ENCODE data around the gene ATF6B. TPM values are rescaled to one million over a fixed set of nuclear protein-coding genes. Genes with fewer than 3 reads are reported as not detected.
"Not testable (repeated sequence)": the region's sequence is repeated elsewhere in the genome, so short reads cannot be mapped to it uniquely, and the experiment has no call there.

ATF6B gene
- total and polyA plus RNA-seq, 3 experiments from 2014 or later, result 20.7 to 74.4 (median 72.5) TPM

DNA sequence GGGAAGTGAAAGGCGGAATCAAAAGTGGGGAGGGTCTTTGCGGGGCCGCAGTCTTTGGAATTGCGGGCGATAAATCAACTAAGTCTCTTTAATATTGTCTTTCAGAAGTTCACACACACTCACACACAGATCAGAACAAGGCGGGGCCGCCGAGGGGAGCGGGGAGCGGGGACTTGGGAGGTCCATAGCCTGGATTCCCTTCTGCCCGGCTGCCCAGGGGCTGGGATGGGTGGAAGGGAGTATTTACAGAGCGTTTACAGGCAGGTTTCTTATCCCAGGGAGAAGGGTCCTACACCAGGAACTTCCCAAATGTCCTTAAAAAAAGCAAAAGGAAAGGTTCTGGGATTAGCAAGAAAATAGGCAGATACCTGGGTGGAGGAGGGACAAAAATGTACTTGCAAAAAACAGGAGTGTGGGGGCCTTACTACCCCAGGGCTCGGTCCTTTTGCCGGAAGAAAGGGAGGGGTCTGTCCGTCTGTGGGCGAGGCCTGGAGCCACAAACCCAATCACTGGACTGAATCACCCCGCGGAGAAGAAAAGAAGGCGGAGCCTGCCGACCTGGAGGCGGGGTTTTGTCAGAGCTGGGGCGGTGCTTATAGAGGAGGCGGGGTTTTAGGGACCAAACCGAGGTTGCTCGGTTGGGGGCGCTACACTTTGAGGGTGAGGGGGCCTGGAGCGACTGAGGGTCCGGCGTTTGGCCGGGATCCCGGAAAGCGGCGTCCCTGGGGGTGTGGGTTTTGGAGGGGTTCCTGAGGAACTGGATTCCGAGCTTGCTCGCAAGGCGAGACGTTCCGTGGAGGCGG lies 20.4 kb upstream of the ATF6B start:
- Histone ChIP-seq H3K4me3 (ENCODE audit: low read length) (no peak overlapping the region), H3K9me3 (ENCODE audit: low read length) (no peaks in the 10 kb centered on the region), H3K4me1 (ENCODE audit: insufficient read depth, low read length) (peaks cover 14% of the 10 kb centered on the region), H3K27me3 (ENCODE audit: insufficient read depth, low read length, poor library complexity, severe bottlenecking) (no peaks in the 10 kb centered on the region), H3K36me3 (ENCODE audit: insufficient read depth, low read length) (no peaks in the 10 kb centered on the region), H3K27ac (ENCODE audit: low read depth, low read length) (no peak overlapping the region)
- ChIA-PET POLR2A (no interaction called here), CTCF (interaction anchor here (1.0 to 2.0 kb wide), 4 partner anchors 10 to 97 kb away, joined by 3 to 9 read pairs (median 4); no protein-coding TSS in a partner anchor)
- peaks cover 29 to 47% of the 10 kb centered on the region in 2 donors for H3K27me3 Mint-ChIP-seq
- H3K36me3 Mint-ChIP-seq, result peaks cover 0 to 8% (median 0%) of the 10 kb centered on the region in 3 donors
- peaks cover 33 to 52% (median 48%) of the 10 kb centered on the region in 3 donors for H3K4me1 Mint-ChIP-seq
- peak overlapping the region; percentile 28 to 90 (median 68) for H3K27ac Mint-ChIP-seq
- H3K9me3 Mint-ChIP-seq, result peaks cover 0 to 8% (median 0%) of the 10 kb centered on the region in 5 donors
- peak; percentile 37 to 80 (median 58) for DNase-seq
- peak overlapping the region; percentile 80 to 89 (median 84) for H3K4me3 Mint-ChIP-seq

DNA sequence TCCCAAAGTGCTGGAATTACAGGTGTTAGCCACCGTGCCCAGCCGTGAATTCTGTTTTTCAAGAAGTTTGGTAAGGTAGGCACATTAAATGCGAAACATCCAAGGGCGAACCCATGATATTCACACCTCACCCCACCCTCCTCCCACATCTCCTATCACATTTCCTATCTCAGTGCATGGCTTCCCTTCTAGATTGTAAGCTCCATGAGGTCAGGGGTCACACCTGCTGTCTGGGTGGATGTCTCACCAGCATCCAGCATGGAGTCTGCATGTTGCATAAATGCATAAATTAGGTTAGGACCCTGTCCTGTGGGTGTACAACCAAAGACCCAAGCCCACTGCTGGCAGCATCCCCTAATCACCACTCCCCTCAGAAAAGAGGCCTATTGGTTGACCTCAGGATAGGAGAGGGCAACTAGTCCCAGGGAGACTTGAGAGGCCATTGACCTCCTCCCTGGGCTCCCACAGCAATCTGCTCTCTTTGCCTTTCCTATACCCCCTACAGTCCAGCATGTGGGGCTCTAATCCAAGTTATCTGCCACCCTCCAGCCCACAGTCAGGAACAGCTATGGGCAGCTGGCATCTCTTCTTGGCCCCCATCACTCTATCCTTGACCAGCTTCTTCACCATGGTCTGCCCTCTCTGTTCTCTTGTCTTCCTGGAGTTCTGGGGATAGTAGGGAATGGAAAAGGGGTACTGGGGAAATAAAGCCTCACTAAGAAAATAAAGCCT lies 19.5 kb upstream of the ATF6B start:
- ChIA-PET POLR2A (no interaction called here), CTCF (interaction anchor here (0.6 to 2.0 kb wide), 5 partner anchors 9 to 600 kb away, joined by 3 to 9 read pairs (median 3); no protein-coding TSS in a partner anchor)
- peaks cover 29 to 47% of the 10 kb centered on the region in 2 donors for H3K27me3 Mint-ChIP-seq

DNA sequence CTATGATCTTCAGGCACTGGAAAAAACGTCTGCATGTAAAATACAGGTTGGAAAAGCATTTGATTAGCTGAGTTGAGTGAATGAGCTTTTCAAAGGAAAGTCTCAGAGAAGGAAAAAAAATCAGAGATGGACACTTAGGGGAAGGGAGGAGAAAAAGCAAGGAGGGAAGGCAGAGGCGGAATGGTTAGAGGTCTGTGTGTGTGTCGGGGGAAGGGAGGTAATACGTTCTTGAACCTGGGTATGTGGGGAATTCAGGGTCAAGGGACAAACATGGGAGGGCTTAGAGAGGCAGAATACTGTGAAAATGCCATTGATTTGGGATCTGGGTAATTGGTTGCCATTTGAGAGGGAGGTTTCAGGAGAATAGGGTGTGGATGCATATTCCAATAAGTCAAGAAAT lies 18.6 kb upstream of the ATF6B start:
- Histone ChIP-seq H3K27ac (ENCODE audit: low read depth, low read length) (no peak overlapping the region), H3K27me3 (ENCODE audit: insufficient read depth, low read length, poor library complexity, severe bottlenecking) (no peaks in the 10 kb centered on the region), H3K4me3 (ENCODE audit: low read length) (no peak overlapping the region), H3K36me3 (ENCODE audit: insufficient read depth, low read length) (no peaks in the 10 kb centered on the region), H3K9me3 (ENCODE audit: low read length) (no peaks in the 10 kb centered on the region), H3K4me1 (ENCODE audit: insufficient read depth, low read length) (no peaks in the 10 kb centered on the region)
- DNase-seq, result no peak
- peaks cover 29 to 51% of the 10 kb centered on the region in 2 donors for H3K27me3 Mint-ChIP-seq
- H3K36me3 Mint-ChIP-seq, result peaks cover 0 to 8% (median 0%) of the 10 kb centered on the region in 3 donors
- ChIA-PET POLR2A (no interaction called here), CTCF (no interaction called here)
- H3K4me1 Mint-ChIP-seq, result peaks cover 23 to 38% (median 35%) of the 10 kb centered on the region in 3 donors
- no peak overlapping the region for H3K4me3 Mint-ChIP-seq
- no peak overlapping the region for H3K27ac Mint-ChIP-seq
- peaks cover 0 to 8% (median 0%) of the 10 kb centered on the region in 5 donors for H3K9me3 Mint-ChIP-seq

More for the DNA sequence above, 19.5 kb upstream of the ATF6B start:
- no peaks in the 10 kb centered on the region for H3K9me3 ChIP-seq (ENCODE audit: low read length)
- peaks cover 26 to 43% (median 40%) of the 10 kb centered on the region in 3 donors for H3K4me1 Mint-ChIP-seq
- no peaks in the 10 kb centered on the region for H3K36me3 ChIP-seq (ENCODE audit: insufficient read depth, low read length)
- DNase-seq, result no peak
- H3K27ac Mint-ChIP-seq, result peak overlapping the region in 3 of 8 donors; percentile 5 to 90 (median 51)
- no peaks in the 10 kb centered on the region for H3K27me3 ChIP-seq (ENCODE audit: insufficient read depth, low read length, poor library complexity, severe bottlenecking)
- peaks cover 0 to 8% (median 0%) of the 10 kb centered on the region in 5 donors for H3K9me3 Mint-ChIP-seq
- H3K4me1 ChIP-seq (ENCODE audit: insufficient read depth, low read length), result peaks cover 6% of the 10 kb centered on the region
- peak overlapping the region in 3 of 7 donors; percentile 86 to 89 (median 86) for H3K4me3 Mint-ChIP-seq
- H3K36me3 Mint-ChIP-seq, result peaks cover 0 to 8% (median 0%) of the 10 kb centered on the region in 3 donors
- no peak overlapping the region for H3K27ac ChIP-seq (ENCODE audit: low read depth, low read length)
- H3K4me3 ChIP-seq (ENCODE audit: low read length), result no peak overlapping the region

DNA sequence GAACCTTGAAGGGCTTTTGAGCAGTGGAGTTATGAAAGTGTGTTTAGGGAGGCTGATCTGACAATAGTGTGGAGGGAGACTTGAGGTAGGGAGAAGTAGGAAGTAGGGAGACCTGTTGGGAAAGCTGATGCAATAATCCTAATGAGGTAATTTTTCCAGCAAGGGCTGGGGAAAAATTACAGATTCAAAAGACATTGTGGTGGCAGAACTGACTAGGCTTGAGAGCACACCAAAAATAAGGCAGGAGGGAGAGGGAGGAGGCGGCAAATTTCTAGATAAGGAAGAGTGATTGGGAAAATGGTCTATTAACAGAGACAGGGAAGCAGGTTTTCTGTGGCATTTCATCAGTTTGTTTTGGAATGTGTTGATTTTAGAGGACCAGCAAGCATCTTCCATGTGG lies 18.2 kb upstream of the ATF6B start:
- ChIA-PET CTCF (no interaction called here), POLR2A (interaction anchor here (0.6 kb wide), 1 partner anchor 11 kb away, joined by 4 read pairs; no protein-coding TSS in a partner anchor)
- Histone ChIP-seq H3K4me1 (ENCODE audit: insufficient read depth, low read length) (no peaks in the 10 kb centered on the region), H3K36me3 (ENCODE audit: insufficient read depth, low read length) (no peaks in the 10 kb centered on the region), H3K27ac (ENCODE audit: low read depth, low read length) (no peak overlapping the region), H3K27me3 (ENCODE audit: insufficient read depth, low read length, poor library complexity, severe bottlenecking) (no peaks in the 10 kb centered on the region), H3K9me3 (ENCODE audit: low read length) (no peaks in the 10 kb centered on the region), H3K4me3 (ENCODE audit: low read length) (no peak overlapping the region)
- H3K27me3 Mint-ChIP-seq, result peaks cover 28 to 53% of the 10 kb centered on the region in 2 donors
- H3K9me3 Mint-ChIP-seq, result peaks cover 0 to 8% (median 0%) of the 10 kb centered on the region in 5 donors
- peak overlapping the region in 1 of 7 donors; percentile 0 for H3K4me3 Mint-ChIP-seq
- H3K4me1 Mint-ChIP-seq, result peaks cover 23 to 36% (median 33%) of the 10 kb centered on the region in 3 donors
- no peak overlapping the region for H3K27ac Mint-ChIP-seq
- DNase-seq, result no peak
- peaks cover 0 to 8% (median 0%) of the 10 kb centered on the region in 3 donors for H3K36me3 Mint-ChIP-seq

- peaks cover 24 to 42% of the 10 kb centered on the region in 2 donors for H3K27me3 Mint-ChIP-seq
- H3K36me3 ChIP-seq (ENCODE audit: insufficient read depth, low read length), result not testable (repeated sequence)
- CTCF ChIA-PET, result interaction anchor here (1.1 kb wide), 1 partner anchor 18 kb away, joined by 3 read pairs; no protein-coding TSS in a partner anchor
These were observed 16.2 kb upstream of the ATF6B start for GRCh38 chr6:32144238-32144637.

GRCh38 chr6:32140420-32141046 lies 12.5 kb upstream of the ATF6B start:
- no peak overlapping the region for H3K4me3 Mint-ChIP-seq
- POLR2A ChIA-PET, result no interaction called here

More at GRCh38 chr6:32144238-32144637, 16.2 kb upstream of the ATF6B start:
- H3K4me3 Mint-ChIP-seq; DNase-seq; H3K36me3 Mint-ChIP-seq; H3K27ac Mint-ChIP-seq; H3K9me3 ChIP-seq (ENCODE audit: low read length); H3K4me3 ChIP-seq (ENCODE audit: low read length); H3K9me3 Mint-ChIP-seq; POLR2A ChIA-PET; H3K27ac ChIP-seq (ENCODE audit: low read depth, low read length); H3K27me3 ChIP-seq (ENCODE audit: insufficient read depth, low read length, poor library complexity, severe bottlenecking); H3K4me1 ChIP-seq (ENCODE audit: insufficient read depth, low read length): not testable (repeated sequence)
- H3K4me1 Mint-ChIP-seq, result peaks cover 16 to 26% (median 20%) of the 10 kb centered on the region in 3 donors

GRCh38 chr6:32139590-32139989 lies 11.5 kb upstream of the ATF6B start:
- ChIA-PET POLR2A (no interaction called here), CTCF (interaction anchor here (1.8 kb wide), 1 partner anchor 9 kb away, joined by 9 read pairs; no protein-coding TSS in a partner anchor)
- no peaks in the 10 kb centered on the region for H3K9me3 Mint-ChIP-seq
- Histone ChIP-seq H3K9me3 (ENCODE audit: low read length) (no peaks in the 10 kb centered on the region), H3K4me3 (ENCODE audit: low read length) (no peak overlapping the region), H3K27ac (ENCODE audit: low read depth, low read length) (no peak overlapping the region), H3K4me1 (ENCODE audit: insufficient read depth, low read length) (no peaks in the 10 kb centered on the region), H3K27me3 (ENCODE audit: insufficient read depth, low read length, poor library complexity, severe bottlenecking) (no peaks in the 10 kb centered on the region), H3K36me3 (ENCODE audit: insufficient read depth, low read length) (no peaks in the 10 kb centered on the region)
- H3K36me3 Mint-ChIP-seq, result no peaks in the 10 kb centered on the region
- no peak overlapping the region for H3K27ac Mint-ChIP-seq
- H3K4me1 Mint-ChIP-seq, result no peaks in the 10 kb centered on the region
- no peak for DNase-seq
- no peak overlapping the region for H3K4me3 Mint-ChIP-seq
- H3K27me3 Mint-ChIP-seq, result peaks cover 11 to 14% of the 10 kb centered on the region in 2 donors

More at GRCh38 chr6:32140420-32141046, 12.5 kb upstream of the ATF6B start:
- H3K27ac Mint-ChIP-seq, result peak overlapping the region in 1 of 8 donors; percentile 63
- no peak overlapping the region for H3K27ac ChIP-seq (ENCODE audit: low read depth, low read length)
- H3K4me1 ChIP-seq (ENCODE audit: insufficient read depth, low read length), result no peaks in the 10 kb centered on the region
- H3K36me3 ChIP-seq (ENCODE audit: insufficient read depth, low read length), result no peaks in the 10 kb centered on the region
- DNase-seq, result no peak
- no peaks in the 10 kb centered on the region for H3K36me3 Mint-ChIP-seq
- no peaks in the 10 kb centered on the region for H3K4me1 Mint-ChIP-seq
- no peaks in the 10 kb centered on the region for H3K27me3 ChIP-seq (ENCODE audit: insufficient read depth, low read length, poor library complexity, severe bottlenecking)
- no peaks in the 10 kb centered on the region for H3K9me3 Mint-ChIP-seq
- CTCF ChIA-PET, result no interaction called here
- H3K9me3 ChIP-seq (ENCODE audit: low read length), result no peaks in the 10 kb centered on the region
- no peak overlapping the region for H3K4me3 ChIP-seq (ENCODE audit: low read length)
- peaks cover 11% of the 10 kb centered on the region in 2 donors for H3K27me3 Mint-ChIP-seq

Measured in CD8-positive, alpha-beta memory T cell (primary cell).